Raji (cell line): ENCODE results near the gene ZNF687.

Source experiments
- POLR2A ChIP-seq: IDR thresholded peaks from 2 replicates; pipeline ENCODE4 v1.6.1; 2011; ENCODE audit warnings: low read depth, low read length, control low read depth; ENCODE audit not compliant: insufficient read depth

The ZNF687 gene

GRCh38 chr1:151315565-151316235 is 33.6 kb downstream of the ZNF687 start:
- TF ChIP-seq POLR2A = no peak

- TF ChIP-seq POLR2A = no peak
These were observed 36.9 kb downstream of the ZNF687 start for GRCh38 chr1:151318975-151319374.

- TF ChIP-seq POLR2A = no peak
These were observed 42.4 kb downstream of the ZNF687 start for GRCh38 chr1:151324390-151324930.

- TF ChIP-seq POLR2A = no peak
These were observed 43.1 kb downstream of the ZNF687 start for GRCh38 chr1:151325231-151325630.

- no peak for TF ChIP-seq POLR2A
These were observed 43.7 kb downstream of the ZNF687 start for GRCh38 chr1:151325646-151326429.

GRCh38 chr1:151326619-151327222 is 44.6 kb downstream of the ZNF687 start:
- TF ChIP-seq POLR2A = no peak; the same call in 1 of the 2 replicates

- peak; percentile 54 for TF ChIP-seq POLR2A
These were observed 45.3 kb downstream of the ZNF687 start, which contains the start of gene PI4KB for GRCh38 chr1:151327223-151327902. Gene PI4KB, minus strand, starts transcription at chr1:151327416. Its CDS starts 10,935 bp downstream, at chr1:151316481.

GRCh38 chr1:151327903-151328674 is 46.0 kb downstream of the ZNF687 start:
- no peak for TF ChIP-seq POLR2A

- TF ChIP-seq POLR2A = no peak
These were observed 52.7 kb downstream of the ZNF687 start for GRCh38 chr1:151334822-151335221.

GRCh38 chr1:151336556-151336955 is 54.5 kb downstream of the ZNF687 start:
- TF ChIP-seq POLR2A = no peak

GRCh38 chr1:151340870-151341754 is 59.0 kb downstream of the ZNF687 start:
- no peak for TF ChIP-seq POLR2A
